Measurements from ENCODE around the gene GRID2.

The GRID2 gene

DNA sequence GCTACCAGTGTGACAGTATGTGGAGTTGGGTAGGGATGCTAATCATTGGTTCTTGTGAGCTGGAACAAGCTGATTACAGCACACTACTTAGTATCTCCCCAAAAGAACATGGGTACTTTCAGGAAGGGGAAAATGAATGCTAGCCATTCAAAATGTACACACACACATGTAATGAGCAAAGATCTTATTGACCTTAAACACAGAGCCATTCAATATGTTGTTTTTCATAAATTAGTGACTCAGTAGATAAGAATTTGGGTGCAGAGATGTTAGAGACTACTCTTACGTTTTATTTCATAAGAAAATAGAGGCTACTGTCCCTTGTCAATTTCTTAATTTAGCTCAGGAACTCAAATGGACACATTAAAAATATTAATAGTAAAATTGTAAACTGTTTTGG is 1015.3 kb downstream of the GRID2 start:
- no peaks in the 10 kb centered on the region for H3K79me1 ChIP-seq (ENCODE audit: low read length)
- no peaks in the 10 kb centered on the region for H3K36me3 ChIP-seq (ENCODE audit: control insufficient read depth in 1 of 2, insufficient read depth in 2 of 2, low read length in 2 of 2)
- H4K12ac ChIP-seq (ENCODE audit: low read depth, low read length), result no peak overlapping the region
- no peaks in the 10 kb centered on the region for H3K27me3 ChIP-seq (ENCODE audit: insufficient read depth, low read length)
- no peaks in the 10 kb centered on the region for H3K9me3 ChIP-seq (ENCODE audit: insufficient read depth, low read depth, low read length)
- H3K27ac ChIP-seq (ENCODE audit: low read depth, low read length), result no peak overlapping the region
- no peak overlapping the region for H4K8ac ChIP-seq (ENCODE audit: low read depth, low read length)
- H2AK5ac ChIP-seq (ENCODE audit: low read length), result no peak overlapping the region
- H2BK120ac ChIP-seq (ENCODE audit: insufficient read depth, low read length, poor library complexity), result no peak overlapping the region
- H3K4ac ChIP-seq (ENCODE audit: low read depth, low read length), result no peak overlapping the region
- no peak for DNase-seq
- no peak overlapping the region for H3K9ac ChIP-seq (ENCODE audit: low read length)
- no peak overlapping the region for H3K4me3 ChIP-seq (ENCODE audit: low read depth, low read length)
- H2AFZ ChIP-seq (ENCODE audit: insufficient read depth, low read length, poor library complexity), result no peak overlapping the region
- no peak overlapping the region for H3K23ac ChIP-seq (ENCODE audit: low read length)
- H3K18ac ChIP-seq (ENCODE audit: low read length), result no peak overlapping the region
- H3K14ac ChIP-seq (ENCODE audit: low read length), result no peak overlapping the region
- H2BK5ac ChIP-seq (ENCODE audit: low read depth, low read length, poor library complexity), result no peak overlapping the region
- no peak overlapping the region for H3K4me2 ChIP-seq (ENCODE audit: low read length)
- no peak overlapping the region for H2BK12ac ChIP-seq (ENCODE audit: low read length)
- H3K4me1 ChIP-seq (ENCODE audit: control insufficient read depth in 1 of 2, insufficient read depth in 2 of 2, low read length in 2 of 2), result no peaks in the 10 kb centered on the region
- no CpG with 5 or more reads among the region's 1 CpG for WGBS (ENCODE audit: extremely low coverage, insufficient coverage, insufficient read length)
- H4K91ac ChIP-seq (ENCODE audit: low read depth, low read length), result no peak overlapping the region
- H3K79me2 ChIP-seq (ENCODE audit: control insufficient read depth, insufficient read depth, low read length, poor library complexity), result no peaks in the 10 kb centered on the region

DNA sequence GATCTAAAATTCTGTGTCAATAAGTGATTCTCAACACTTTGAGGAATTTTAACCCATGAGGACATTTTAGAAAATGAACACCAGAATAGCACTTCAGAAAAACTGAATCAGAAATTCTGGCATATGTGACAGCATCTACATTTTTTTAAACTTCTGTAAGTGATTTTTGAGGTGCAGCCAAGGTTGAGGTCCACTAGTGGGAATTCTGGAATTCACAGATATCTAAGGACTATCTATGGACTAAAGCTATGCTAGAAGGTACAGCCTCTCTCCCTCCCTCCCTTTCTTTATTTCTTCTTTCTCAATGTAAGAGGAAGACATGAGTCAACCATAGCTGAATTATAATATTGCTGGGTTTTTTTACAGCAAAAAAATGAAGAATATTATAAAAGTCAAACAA is 1016.6 kb downstream of the GRID2 start:
- Histone ChIP-seq H4K12ac (ENCODE audit: low read depth, low read length) (no peak overlapping the region), H3K23ac (ENCODE audit: low read length) (no peak overlapping the region), H3K4me3 (ENCODE audit: low read depth, low read length) (no peak overlapping the region), H2BK120ac (ENCODE audit: insufficient read depth, low read length, poor library complexity) (no peak overlapping the region), H4K91ac (ENCODE audit: low read depth, low read length) (no peak overlapping the region), H3K27ac (ENCODE audit: low read depth, low read length) (no peak overlapping the region), H3K9ac (ENCODE audit: low read length) (no peak overlapping the region), H3K79me1 (ENCODE audit: low read length) (no peaks in the 10 kb centered on the region), H2BK5ac (ENCODE audit: low read depth, low read length, poor library complexity) (no peak overlapping the region), H4K8ac (ENCODE audit: low read depth, low read length) (no peak overlapping the region), H3K79me2 (ENCODE audit: control insufficient read depth, insufficient read depth, low read length, poor library complexity) (no peaks in the 10 kb centered on the region), H3K18ac (ENCODE audit: low read length) (no peak overlapping the region), H3K9me3 (ENCODE audit: insufficient read depth, low read depth, low read length) (no peaks in the 10 kb centered on the region), H3K4me2 (ENCODE audit: low read length) (no peak overlapping the region), H2BK12ac (ENCODE audit: low read length) (no peak overlapping the region), H3K4me1 (ENCODE audit: control insufficient read depth in 1 of 2, insufficient read depth in 2 of 2, low read length in 2 of 2) (no peaks in the 10 kb centered on the region), H3K36me3 (ENCODE audit: control insufficient read depth in 1 of 2, insufficient read depth in 2 of 2, low read length in 2 of 2) (no peaks in the 10 kb centered on the region), H3K4ac (ENCODE audit: low read depth, low read length) (no peak overlapping the region), H3K14ac (ENCODE audit: low read length) (no peak overlapping the region), H2AFZ (ENCODE audit: insufficient read depth, low read length, poor library complexity) (no peak overlapping the region), H2AK5ac (ENCODE audit: low read length) (no peak overlapping the region), H3K27me3 (ENCODE audit: insufficient read depth, low read length) (no peaks in the 10 kb centered on the region)
- DNase-seq, result no peak

DNA sequence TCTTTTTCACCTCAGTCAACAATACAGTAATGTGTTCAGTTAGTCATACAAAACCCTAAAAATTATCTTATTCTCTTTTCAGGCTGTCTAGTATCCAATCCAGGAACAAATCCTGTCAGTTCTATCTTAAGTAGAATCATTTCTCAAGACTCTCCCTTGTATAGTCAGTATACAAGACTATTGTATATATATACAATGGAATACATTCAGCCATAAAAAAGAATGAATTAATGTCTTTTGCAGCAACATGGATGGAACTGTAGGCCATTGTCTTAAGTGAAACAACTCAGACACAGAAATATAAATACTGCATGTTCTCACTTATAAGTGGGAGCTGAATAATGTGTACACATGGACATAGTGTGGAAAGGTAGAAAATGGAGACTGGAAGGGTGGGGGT is 1023.6 kb downstream of the GRID2 start:
- Histone ChIP-seq H2AK5ac (ENCODE audit: low read length) (no peak overlapping the region), H2BK12ac (ENCODE audit: low read length) (no peak overlapping the region), H3K4me1 (ENCODE audit: control insufficient read depth in 1 of 2, insufficient read depth in 2 of 2, low read length in 2 of 2) (no peaks in the 10 kb centered on the region), H3K27me3 (ENCODE audit: insufficient read depth, low read length) (no peaks in the 10 kb centered on the region), H3K23ac (ENCODE audit: low read length) (no peak overlapping the region), H3K4me2 (ENCODE audit: low read length) (no peak overlapping the region), H3K14ac (ENCODE audit: low read length) (no peak overlapping the region), H3K79me1 (ENCODE audit: low read length) (no peaks in the 10 kb centered on the region), H3K4me3 (ENCODE audit: low read depth, low read length) (no peak overlapping the region), H4K12ac (ENCODE audit: low read depth, low read length) (no peak overlapping the region), H4K91ac (ENCODE audit: low read depth, low read length) (no peak overlapping the region), H2BK120ac (ENCODE audit: insufficient read depth, low read length, poor library complexity) (no peak overlapping the region), H2BK5ac (ENCODE audit: low read depth, low read length, poor library complexity) (no peak overlapping the region), H2AFZ (ENCODE audit: insufficient read depth, low read length, poor library complexity) (no peak overlapping the region), H3K18ac (ENCODE audit: low read length) (no peak overlapping the region), H3K79me2 (ENCODE audit: control insufficient read depth, insufficient read depth, low read length, poor library complexity) (no peaks in the 10 kb centered on the region), H3K4ac (ENCODE audit: low read depth, low read length) (no peak overlapping the region), H3K36me3 (ENCODE audit: control insufficient read depth in 1 of 2, insufficient read depth in 2 of 2, low read length in 2 of 2) (no peaks in the 10 kb centered on the region), H3K9me3 (ENCODE audit: insufficient read depth, low read depth, low read length) (no peaks in the 10 kb centered on the region), H3K9ac (ENCODE audit: low read length) (no peak overlapping the region), H4K8ac (ENCODE audit: low read depth, low read length) (no peak overlapping the region), H3K27ac (ENCODE audit: low read depth, low read length) (no peak overlapping the region)
- no peak for DNase-seq

DNA sequence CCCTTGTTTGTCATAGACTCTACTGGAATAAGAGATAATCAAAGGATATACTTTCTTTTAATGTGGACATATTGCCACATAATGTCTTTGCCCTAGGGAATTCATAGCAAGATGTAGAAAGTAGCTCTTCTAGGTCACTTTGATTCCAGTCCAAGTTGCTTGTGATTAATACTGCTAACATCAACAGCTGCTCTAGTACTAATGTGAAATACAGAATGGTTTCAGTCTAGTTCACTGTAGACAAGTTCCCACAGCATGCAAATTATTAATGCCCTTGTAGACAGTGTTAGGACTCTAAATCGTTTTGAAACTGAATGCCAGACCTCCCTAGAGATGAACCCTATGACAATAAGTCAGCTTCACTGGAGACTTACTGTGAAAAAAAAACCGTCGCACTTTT is 1030.2 kb downstream of the GRID2 start:
- Histone ChIP-seq H3K27me3 (ENCODE audit: insufficient read depth, low read length) (no peaks in the 10 kb centered on the region), H3K4me2 (ENCODE audit: low read length) (no peak overlapping the region), H3K23ac (ENCODE audit: low read length) (no peak overlapping the region), H3K4me1 (ENCODE audit: control insufficient read depth in 1 of 2, insufficient read depth in 2 of 2, low read length in 2 of 2) (no peaks in the 10 kb centered on the region), H3K4me3 (ENCODE audit: low read depth, low read length) (no peak overlapping the region), H3K18ac (ENCODE audit: low read length) (no peak overlapping the region), H3K36me3 (ENCODE audit: control insufficient read depth in 1 of 2, insufficient read depth in 2 of 2, low read length in 2 of 2) (no peaks in the 10 kb centered on the region), H2AFZ (ENCODE audit: insufficient read depth, low read length, poor library complexity) (no peak overlapping the region), H3K9me3 (ENCODE audit: insufficient read depth, low read depth, low read length) (no peaks in the 10 kb centered on the region), H3K9ac (ENCODE audit: low read length) (no peak overlapping the region), H4K12ac (ENCODE audit: low read depth, low read length) (no peak overlapping the region), H2BK5ac (ENCODE audit: low read depth, low read length, poor library complexity) (no peak overlapping the region), H2BK12ac (ENCODE audit: low read length) (no peak overlapping the region), H2AK5ac (ENCODE audit: low read length) (no peak overlapping the region), H3K4ac (ENCODE audit: low read depth, low read length) (no peak overlapping the region), H3K79me2 (ENCODE audit: control insufficient read depth, insufficient read depth, low read length, poor library complexity) (no peaks in the 10 kb centered on the region), H3K79me1 (ENCODE audit: low read length) (no peaks in the 10 kb centered on the region), H3K27ac (ENCODE audit: low read depth, low read length) (no peak overlapping the region), H2BK120ac (ENCODE audit: insufficient read depth, low read length, poor library complexity) (no peak overlapping the region), H3K14ac (ENCODE audit: low read length) (no peak overlapping the region), H4K8ac (ENCODE audit: low read depth, low read length) (no peak overlapping the region), H4K91ac (ENCODE audit: low read depth, low read length) (no peak overlapping the region)
- DNase-seq, result no peak
- WGBS (ENCODE audit: extremely low coverage, insufficient coverage, insufficient read length), result no CpG with 5 or more reads among the region's 3 CpGs

DNA sequence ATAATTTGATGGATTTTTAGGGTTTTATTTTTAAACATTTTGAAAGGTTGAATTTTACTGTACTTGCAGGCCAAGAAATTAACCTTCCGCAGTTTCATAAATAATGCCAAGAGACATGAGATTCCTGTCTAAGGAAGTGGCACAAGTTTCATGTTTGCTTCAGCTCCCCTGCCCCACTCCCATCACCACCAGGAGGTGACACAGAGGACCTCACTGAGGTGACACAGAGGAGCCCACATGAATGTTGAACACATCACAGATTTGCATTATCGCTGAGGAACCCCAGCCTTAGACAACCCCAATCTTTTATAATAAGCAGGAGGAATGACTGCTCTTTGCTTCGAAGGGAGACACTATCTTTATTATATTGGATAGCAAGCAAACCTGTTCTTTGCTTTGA is 1033.4 kb downstream of the GRID2 start:
- H3K14ac ChIP-seq (ENCODE audit: low read length), result no peak overlapping the region
- no peak overlapping the region for H2BK5ac ChIP-seq (ENCODE audit: low read depth, low read length, poor library complexity)
- no peak overlapping the region for H4K91ac ChIP-seq (ENCODE audit: low read depth, low read length)
- no peak overlapping the region for H2BK12ac ChIP-seq (ENCODE audit: low read length)
- H3K4me2 ChIP-seq (ENCODE audit: low read length), result no peak overlapping the region
- no peaks in the 10 kb centered on the region for H3K79me2 ChIP-seq (ENCODE audit: control insufficient read depth, insufficient read depth, low read length, poor library complexity)
- H2AK5ac ChIP-seq (ENCODE audit: low read length), result no peak overlapping the region
- no peak overlapping the region for H3K23ac ChIP-seq (ENCODE audit: low read length)
- no peaks in the 10 kb centered on the region for H3K79me1 ChIP-seq (ENCODE audit: low read length)
- no peak overlapping the region for H4K12ac ChIP-seq (ENCODE audit: low read depth, low read length)
- H3K4me1 ChIP-seq (ENCODE audit: control insufficient read depth in 1 of 2, insufficient read depth in 2 of 2, low read length in 2 of 2), result no peaks in the 10 kb centered on the region
- no peak overlapping the region for H2AFZ ChIP-seq (ENCODE audit: insufficient read depth, low read length, poor library complexity)
- no peak overlapping the region for H4K8ac ChIP-seq (ENCODE audit: low read depth, low read length)
- H3K27me3 ChIP-seq (ENCODE audit: insufficient read depth, low read length), result no peaks in the 10 kb centered on the region
- no peak for DNase-seq
- H3K9ac ChIP-seq (ENCODE audit: low read length), result no peak overlapping the region
- no peak overlapping the region for H3K4ac ChIP-seq (ENCODE audit: low read depth, low read length)
- no peaks in the 10 kb centered on the region for H3K36me3 ChIP-seq (ENCODE audit: control insufficient read depth in 1 of 2, insufficient read depth in 2 of 2, low read length in 2 of 2)
- no peak overlapping the region for H3K4me3 ChIP-seq (ENCODE audit: low read depth, low read length)
- no CpG with 5 or more reads among the region's 3 CpGs for WGBS (ENCODE audit: extremely low coverage, insufficient coverage, insufficient read length)
- no peak overlapping the region for H2BK120ac ChIP-seq (ENCODE audit: insufficient read depth, low read length, poor library complexity)
- H3K9me3 ChIP-seq (ENCODE audit: insufficient read depth, low read depth, low read length), result no peaks in the 10 kb centered on the region
- H3K18ac ChIP-seq (ENCODE audit: low read length), result no peak overlapping the region
- H3K27ac ChIP-seq (ENCODE audit: low read depth, low read length), result no peak overlapping the region

Data from trophoblast cell (in vitro differentiated cells and primary cell).